COLO668 (cell line): ENCODE data around the gene SEBOX.
"Not testable (repeated sequence)": the region's sequence is repeated elsewhere in the genome, so short reads cannot be mapped to it uniquely, and the experiment has no call there.

Experiments
- DNase-seq: peaks from one replicate; lab custom pipeline; 2025; ENCODE audit not compliant: unreplicated experiment; lab: John Stamatoyannopoulos, UW

The SEBOX gene

GRCh38 chr17:28342313-28342712 is 22.7 kb downstream of the SEBOX start:
- DNase-seq: no peak

GRCh38 chr17:28341516-28341915 is 23.5 kb downstream of the SEBOX start:
- DNase-seq: no peak

- no peak for DNase-seq
Measured at GRCh38 chr17:28340374-28340773, 24.6 kb downstream of the SEBOX start.

GRCh38 chr17:28339431-28339830 is 25.6 kb downstream of the SEBOX start:
- no peak for DNase-seq

- not testable (repeated sequence) for DNase-seq
Measured at GRCh38 chr17:28338769-28339212, 26.2 kb downstream of the SEBOX start.

GRCh38 chr17:28338056-28338768 is 26.8 kb downstream of the SEBOX start:
- DNase-seq: no peak

GRCh38 chr17:28335959-28336871 is 28.8 kb downstream of the SEBOX start:
- peak; percentile 26 for DNase-seq

- peak; percentile 95 for DNase-seq
Measured at GRCh38 chr17:28335201-28335958, 29.6 kb downstream of the SEBOX start, which contains the start of the genes IFT20 and TNFAIP1. Gene IFT20, minus strand, starts transcription at chr17:28335472. Its CDS starts 3,487 bp downstream, at chr17:28331985. Gene TNFAIP1, plus strand, starts transcription at chr17:28335761. Its CDS starts 3,761 bp downstream, at chr17:28339522.

GRCh38 chr17:28334666-28335200 is 30.3 kb downstream of the SEBOX start:
- DNase-seq: peak; percentile 12

- no peak for DNase-seq
Measured at GRCh38 chr17:28334171-28334570, 30.8 kb downstream of the SEBOX start.

- DNase-seq: no peak
Measured at GRCh38 chr17:28333083-28333746, 31.8 kb downstream of the SEBOX start.

- DNase-seq: no peak
Measured at GRCh38 chr17:28331891-28332420, 33.0 kb downstream of the SEBOX start.

GRCh38 chr17:28330671-28331070 is 34.3 kb downstream of the SEBOX start:
- no peak for DNase-seq

- no peak for DNase-seq
Measured at GRCh38 chr17:28328325-28328724, 36.7 kb downstream of the SEBOX start.

- DNase-seq: no peak
Measured at GRCh38 chr17:28327709-28328108, 37.3 kb downstream of the SEBOX start.

- DNase-seq: no peak
Measured at GRCh38 chr17:28327031-28327607, 37.9 kb downstream of the SEBOX start.

- peak; percentile 12 for DNase-seq
Measured at GRCh38 chr17:28326114-28326513, 38.9 kb downstream of the SEBOX start.

- DNase-seq: no peak
Measured at GRCh38 chr17:28325211-28325610, 39.8 kb downstream of the SEBOX start.

GRCh38 chr17:28324781-28325180 is 40.2 kb downstream of the SEBOX start:
- DNase-seq: no peak
